Parathyroid adenoma (tissue), 2 donors: ENCODE measurements around the gene SOX9.

Source experiments
- H2AFZ ChIP-seq: fragments of 300-600 bp; sonication (generic); one replicate; pipeline ENCODE4 v1.7.0; 2017; ENCODE audit warnings: antibody characterized with exemption, mild to moderate bottlenecking
- H3K27ac ChIP-seq: fragments of 300-600 bp; sonication (generic); one replicate; pipeline ENCODE4 v1.7.0; 2017
- H3K27me3 ChIP-seq: fragments of 300-600 bp; sonication (generic); one replicate; pipeline ENCODE4 v1.7.0; 2017; ENCODE audit warnings: low read length; ENCODE audit not compliant: control insufficient read depth, insufficient read depth
- H3K36me3 ChIP-seq: fragments of 300-600 bp; sonication (generic); one replicate; pipeline ENCODE4 v1.7.0; 2017; ENCODE audit warnings: low read length; ENCODE audit not compliant: control insufficient read depth, insufficient read depth
- H3K4me1 ChIP-seq: fragments of 300-600 bp; sonication (generic); one replicate; pipeline ENCODE4 v1.7.0; 2017; ENCODE audit warnings: control low read depth
- H3K4me2 ChIP-seq: fragments of 300-600 bp; sonication (generic); one replicate; pipeline ENCODE4 v1.7.0; 2017; ENCODE audit warnings: low read length
- H3K4me3 ChIP-seq: fragments of 300-600 bp; sonication (generic); one replicate; pipeline ENCODE4 v1.7.0; 2017; ENCODE audit warnings: low read depth, low read length
- H3K79me2 ChIP-seq: fragments of 300-600 bp; sonication (generic); one replicate; pipeline ENCODE4 v1.7.0; 2017; ENCODE audit warnings: control low read depth
- H3K9ac ChIP-seq: fragments of 300-600 bp; sonication (generic); one replicate; pipeline ENCODE4 v1.7.0; 2017; ENCODE audit warnings: mild to moderate bottlenecking
- H3K9me3 ChIP-seq: fragments of 300-600 bp; sonication (generic); one replicate; pipeline ENCODE4 v1.7.0; 2017; ENCODE audit warnings: low read length; ENCODE audit not compliant: control insufficient read depth
- TF ChIP-seq, protein P1 (sequence below): fragments of 300-600 bp; sonication (generic); IDR thresholded peaks from one replicate; pipeline ENCODE4 v1.7.0; 2017; ENCODE audit warnings: antibody characterized with exemption, mild to moderate bottlenecking
- donor health status: primary hyperparathyroidism.

The SOX9 gene

DNA sequence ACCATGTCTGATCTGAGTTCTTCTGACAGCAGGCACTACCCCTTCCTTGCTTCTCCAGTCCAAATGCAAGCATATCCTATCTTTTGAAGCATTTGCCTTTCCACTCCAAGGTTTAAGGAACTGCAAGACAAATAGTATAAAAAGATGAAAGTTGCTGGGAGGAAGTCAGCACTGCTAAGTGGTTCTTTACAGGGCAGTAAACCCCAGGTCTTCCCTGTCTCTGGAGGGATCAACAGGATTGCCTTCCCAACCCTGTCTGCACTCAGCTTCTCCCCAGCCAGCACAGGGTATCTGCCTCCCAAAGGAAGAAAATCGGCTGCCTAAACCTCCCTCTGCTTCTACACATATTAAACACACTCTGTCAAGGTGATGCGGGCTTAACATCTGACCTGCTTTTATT is 46.8 kb downstream of the SOX9 start:
- H3K9ac ChIP-seq = no peak overlapping the region
- H3K4me3 ChIP-seq = no peak overlapping the region
- no peaks in the 10 kb centered on the region for H3K9me3 ChIP-seq
- H3K27ac ChIP-seq = no peak overlapping the region
- no peaks in the 10 kb centered on the region for H3K4me1 ChIP-seq
- H2AFZ ChIP-seq = no peak overlapping the region
- no peaks in the 10 kb centered on the region for H3K27me3 ChIP-seq
- TF ChIP-seq, protein P1, sequence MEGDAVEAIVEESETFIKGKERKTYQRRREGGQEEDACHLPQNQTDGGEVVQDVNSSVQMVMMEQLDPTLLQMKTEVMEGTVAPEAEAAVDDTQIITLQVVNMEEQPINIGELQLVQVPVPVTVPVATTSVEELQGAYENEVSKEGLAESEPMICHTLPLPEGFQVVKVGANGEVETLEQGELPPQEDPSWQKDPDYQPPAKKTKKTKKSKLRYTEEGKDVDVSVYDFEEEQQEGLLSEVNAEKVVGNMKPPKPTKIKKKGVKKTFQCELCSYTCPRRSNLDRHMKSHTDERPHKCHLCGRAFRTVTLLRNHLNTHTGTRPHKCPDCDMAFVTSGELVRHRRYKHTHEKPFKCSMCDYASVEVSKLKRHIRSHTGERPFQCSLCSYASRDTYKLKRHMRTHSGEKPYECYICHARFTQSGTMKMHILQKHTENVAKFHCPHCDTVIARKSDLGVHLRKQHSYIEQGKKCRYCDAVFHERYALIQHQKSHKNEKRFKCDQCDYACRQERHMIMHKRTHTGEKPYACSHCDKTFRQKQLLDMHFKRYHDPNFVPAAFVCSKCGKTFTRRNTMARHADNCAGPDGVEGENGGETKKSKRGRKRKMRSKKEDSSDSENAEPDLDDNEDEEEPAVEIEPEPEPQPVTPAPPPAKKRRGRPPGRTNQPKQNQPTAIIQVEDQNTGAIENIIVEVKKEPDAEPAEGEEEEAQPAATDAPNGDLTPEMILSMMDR = no peak
- H3K79me2 ChIP-seq = no peaks in the 10 kb centered on the region
- no peaks in the 10 kb centered on the region for H3K36me3 ChIP-seq
- no peak overlapping the region for H3K4me2 ChIP-seq

DNA sequence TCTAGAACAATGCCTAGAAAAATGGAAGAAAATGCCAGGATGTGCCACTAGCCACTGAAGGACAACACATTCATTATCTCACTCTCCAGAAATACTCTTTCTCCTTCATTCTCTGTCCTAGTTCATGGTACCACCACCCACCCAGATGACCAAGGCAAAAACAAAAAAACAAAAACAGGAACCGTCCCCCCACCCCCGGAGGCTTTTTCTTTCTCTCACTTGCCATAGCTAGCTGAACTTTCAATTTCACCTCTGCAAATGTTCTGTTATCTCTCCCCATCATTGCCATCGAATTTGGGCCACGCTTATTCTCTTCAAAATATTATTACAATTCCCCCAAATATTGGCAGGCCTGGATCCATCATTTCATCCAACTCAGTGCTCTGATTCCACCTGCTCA is 49.0 kb downstream of the SOX9 start:
- Histone ChIP-seq H2AFZ (no peak overlapping the region), H3K79me2 (no peaks in the 10 kb centered on the region), H3K4me3 (no peak overlapping the region), H3K9ac (no peak overlapping the region), H3K27me3 (no peaks in the 10 kb centered on the region), H3K27ac (no peak overlapping the region), H3K36me3 (no peaks in the 10 kb centered on the region), H3K9me3 (no peaks in the 10 kb centered on the region), H3K4me1 (no peaks in the 10 kb centered on the region), H3K4me2 (no peak overlapping the region)
- TF ChIP-seq, protein P1 = no peak

DNA sequence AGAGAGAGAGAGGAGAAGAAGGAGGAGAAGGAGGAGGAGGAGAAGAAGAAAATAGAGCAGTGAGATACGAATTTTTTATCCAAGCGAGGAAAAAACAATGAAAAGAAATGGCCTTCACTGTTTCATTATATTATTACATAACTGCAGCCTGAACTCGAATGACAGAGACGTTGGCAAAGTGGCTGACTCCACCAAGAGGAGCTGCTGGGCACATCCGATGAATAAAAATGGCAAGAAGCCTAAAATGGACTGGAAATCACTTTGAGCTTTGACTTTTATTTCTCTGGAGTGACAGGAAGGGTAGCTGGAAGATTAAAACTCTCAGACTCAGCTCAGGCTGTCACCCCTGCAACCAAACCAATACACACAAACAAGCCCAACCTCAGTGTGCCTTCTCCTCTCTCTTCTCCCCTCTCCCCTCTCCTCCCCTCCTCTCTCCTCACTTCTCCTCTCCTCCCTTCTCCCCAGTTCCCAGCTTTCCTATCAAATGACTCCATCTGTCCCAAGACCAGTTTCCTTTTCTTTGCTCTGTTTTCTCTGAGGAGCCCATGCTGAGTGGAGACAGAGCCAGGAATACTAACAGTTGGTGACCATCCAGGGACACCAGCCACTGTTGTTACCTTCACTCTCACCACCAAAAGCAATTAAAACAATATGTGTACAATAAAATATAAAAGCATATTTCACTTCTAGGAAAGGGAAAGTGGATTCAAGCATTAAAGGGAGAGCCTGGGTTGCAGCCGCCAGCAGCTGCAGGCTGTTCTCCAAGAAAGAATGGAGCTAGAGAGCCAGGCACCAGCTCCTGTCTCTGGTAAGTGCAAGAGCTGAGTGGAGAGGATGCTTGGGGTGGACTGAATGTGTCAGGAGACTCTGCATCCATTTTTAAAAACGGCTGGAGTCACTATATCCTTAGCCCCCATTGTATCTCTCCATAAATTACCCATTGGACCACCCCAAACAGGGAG is 51.2 kb downstream of the SOX9 start:
- Histone ChIP-seq H3K4me1 (peaks cover under 1% of the 10 kb centered on the region), H3K9ac (no peak overlapping the region), H3K27ac (no peak overlapping the region), H3K79me2 (no peaks in the 10 kb centered on the region), H3K4me2 (no peak overlapping the region), H3K9me3 (no peaks in the 10 kb centered on the region), H2AFZ (no peak overlapping the region), H3K36me3 (no peaks in the 10 kb centered on the region), H3K4me3 (no peak overlapping the region), H3K27me3 (no peaks in the 10 kb centered on the region)
- TF ChIP-seq, protein P1 = no peak

DNA sequence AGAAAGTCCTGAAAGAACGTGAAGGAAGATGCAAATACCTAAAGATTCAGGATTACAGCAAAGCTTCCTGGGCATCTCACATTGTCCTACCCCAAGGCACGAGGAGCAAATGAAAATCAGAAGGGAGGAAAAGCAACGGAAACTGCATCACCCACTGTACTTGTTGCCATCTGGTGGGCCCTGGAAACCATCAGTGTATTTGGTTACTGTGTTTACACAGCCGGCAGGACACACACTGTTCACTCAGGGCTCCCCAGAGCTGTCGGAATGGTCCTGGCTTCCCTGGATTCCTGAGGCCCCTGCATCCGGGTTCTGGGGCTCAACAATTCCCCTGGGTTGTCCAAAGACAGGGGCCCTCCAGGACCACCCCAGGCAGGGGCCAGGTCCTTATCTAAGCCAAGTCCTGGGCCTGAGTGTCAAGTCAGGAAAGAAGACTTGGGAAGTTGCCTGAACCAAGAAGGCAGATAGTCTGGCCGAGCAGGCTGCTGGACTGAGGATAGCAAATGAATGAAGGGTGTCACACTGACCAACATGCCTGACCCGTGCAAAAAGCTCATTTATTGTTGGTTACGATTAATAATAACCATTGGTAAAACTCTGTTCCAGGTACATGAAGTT is 52.8 kb downstream of the SOX9 start:
- H3K27ac ChIP-seq = no peak overlapping the region
- no peak overlapping the region for H2AFZ ChIP-seq
- H3K9ac ChIP-seq = no peak overlapping the region
- H3K4me1 ChIP-seq = peaks cover 4% of the 10 kb centered on the region
- H3K4me3 ChIP-seq = no peak overlapping the region
- H3K27me3 ChIP-seq = no peaks in the 10 kb centered on the region
- no peak overlapping the region for H3K4me2 ChIP-seq
- no peaks in the 10 kb centered on the region for H3K36me3 ChIP-seq
- TF ChIP-seq, protein P1 = no peak
- H3K79me2 ChIP-seq = no peaks in the 10 kb centered on the region
- no peaks in the 10 kb centered on the region for H3K9me3 ChIP-seq
